Colonic mucosa (tissue), 4 donors: Measurements from ENCODE around the gene C6orf118. TPM values are rescaled to one million over a fixed set of nuclear protein-coding genes. Genes with fewer than 3 reads are reported as not detected.

Source experiments
- DNase-seq: peaks from one replicate; pipeline ENCODE4 v3.0.0-alpha.2; 2020
- H3K27ac ChIP-seq: fragments of 200-600 bp; one replicate; pipeline ENCODE4 v1.8.0; 2021
- H3K27me3 ChIP-seq: fragments of 200-600 bp; one replicate; pipeline ENCODE4 v1.8.0; 2021
- H3K36me3 ChIP-seq: fragments of 200-600 bp; one replicate; pipeline ENCODE4 v1.8.0; 2021
- H3K4me1 ChIP-seq: fragments of 200-600 bp; one replicate; pipeline ENCODE4 v1.8.0; 2021; ENCODE audit warnings: mild to moderate bottlenecking
- H3K4me3 ChIP-seq: fragments of 200-600 bp; one replicate; pipeline ENCODE4 v1.8.0; 2021
- H3K9ac ChIP-seq, 2 donors: one replicate each; pipeline ENCODE4 v1.7.0; 2013; ENCODE audit warnings: control low read depth in 2 of 2, low read depth in 2 of 2, low read length in 2 of 2
- H3K9me3 ChIP-seq: fragments of 200-600 bp; one replicate; pipeline ENCODE4 v1.8.0; 2021
- intact Hi-C: fragments of 100-400 bp; cut with DNase I; formaldehyde crosslinking; loops from one replicate; pipeline ENCODE4 v1.14.1; 2022
- total RNA-seq, 2 donors: library from RNA; stranded (reverse); fragmentation: NEBNext Ultra II Directional in 1 of 2; extraction: Animal tissue kit (Norgen Biotek cat#: 25700) in 1 of 2; gene quantifications; one replicate each; pipeline ENCODE4 v1.2.1, GENCODE V29; 2021
- TF ChIP-seq, protein P1 (sequence below): fragments of 200-600 bp; IDR thresholded peaks from one replicate; pipeline ENCODE4 v1.8.0; 2022; ENCODE audit warnings: antibody characterized with exemption, mild to moderate bottlenecking
- donor health status: healthy.
- donor health status: DM: no; HTN: no; CAD: no.
- donor health status: DM: no; HTN: no; CAD: no.

Gene C6orf118
- total RNA-seq, 2 donors from 2014 or later = not detected

GRCh38 chr6:165266621-165267020 is 42.8 kb downstream of the C6orf118 start:
- Histone ChIP-seq H3K27ac (no peak overlapping the region), H3K4me1 (no peaks in the 10 kb centered on the region), H3K27me3 (no peaks in the 10 kb centered on the region), H3K9ac (no peak overlapping the region), H3K9me3 (no peaks in the 10 kb centered on the region), H3K4me3 (no peak overlapping the region), H3K36me3 (no peaks in the 10 kb centered on the region)
- intact Hi-C loops = no loop called here
- no peak for DNase-seq
- TF ChIP-seq, protein P1, sequence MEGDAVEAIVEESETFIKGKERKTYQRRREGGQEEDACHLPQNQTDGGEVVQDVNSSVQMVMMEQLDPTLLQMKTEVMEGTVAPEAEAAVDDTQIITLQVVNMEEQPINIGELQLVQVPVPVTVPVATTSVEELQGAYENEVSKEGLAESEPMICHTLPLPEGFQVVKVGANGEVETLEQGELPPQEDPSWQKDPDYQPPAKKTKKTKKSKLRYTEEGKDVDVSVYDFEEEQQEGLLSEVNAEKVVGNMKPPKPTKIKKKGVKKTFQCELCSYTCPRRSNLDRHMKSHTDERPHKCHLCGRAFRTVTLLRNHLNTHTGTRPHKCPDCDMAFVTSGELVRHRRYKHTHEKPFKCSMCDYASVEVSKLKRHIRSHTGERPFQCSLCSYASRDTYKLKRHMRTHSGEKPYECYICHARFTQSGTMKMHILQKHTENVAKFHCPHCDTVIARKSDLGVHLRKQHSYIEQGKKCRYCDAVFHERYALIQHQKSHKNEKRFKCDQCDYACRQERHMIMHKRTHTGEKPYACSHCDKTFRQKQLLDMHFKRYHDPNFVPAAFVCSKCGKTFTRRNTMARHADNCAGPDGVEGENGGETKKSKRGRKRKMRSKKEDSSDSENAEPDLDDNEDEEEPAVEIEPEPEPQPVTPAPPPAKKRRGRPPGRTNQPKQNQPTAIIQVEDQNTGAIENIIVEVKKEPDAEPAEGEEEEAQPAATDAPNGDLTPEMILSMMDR = no peak

DNA sequence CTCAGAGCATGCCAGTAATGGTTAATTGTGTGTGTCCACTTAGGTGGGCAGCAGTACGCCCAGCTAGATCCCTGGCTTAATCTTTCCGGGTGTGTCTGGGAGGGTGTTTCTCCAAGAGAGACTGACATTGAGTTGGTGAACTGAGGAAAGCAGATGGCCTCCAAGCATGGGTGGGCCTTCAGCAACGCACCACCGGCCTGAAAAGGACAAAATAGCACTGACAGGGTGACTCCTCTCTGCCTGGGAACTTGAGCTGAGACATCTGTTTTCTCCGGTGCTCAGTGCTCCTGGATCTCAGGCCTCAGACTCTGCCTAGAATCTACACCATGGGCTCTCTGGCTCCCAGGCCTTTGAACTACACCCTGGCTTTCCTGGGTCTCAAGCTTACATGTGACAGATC is 43.2 kb downstream of the C6orf118 start:
- no peak overlapping the region for H3K9ac ChIP-seq
- no peaks in the 10 kb centered on the region for H3K27me3 ChIP-seq
- H3K4me1 ChIP-seq = no peaks in the 10 kb centered on the region
- TF ChIP-seq, protein P1 = no peak
- DNase-seq = no peak
- H3K4me3 ChIP-seq = no peak overlapping the region
- no peak overlapping the region for H3K27ac ChIP-seq
- no peaks in the 10 kb centered on the region for H3K9me3 ChIP-seq
- intact Hi-C loops = no loop called here
- H3K36me3 ChIP-seq = no peaks in the 10 kb centered on the region

- intact Hi-C loops = no loop called here
- H3K27me3 ChIP-seq = no peaks in the 10 kb centered on the region
- no peaks in the 10 kb centered on the region for H3K36me3 ChIP-seq
- no peak overlapping the region for H3K27ac ChIP-seq
- H3K9ac ChIP-seq = no peak overlapping the region
- no peak for DNase-seq
- H3K4me3 ChIP-seq = no peak overlapping the region
- no peaks in the 10 kb centered on the region for H3K9me3 ChIP-seq
- TF ChIP-seq, protein P1 = no peak
- H3K4me1 ChIP-seq = no peaks in the 10 kb centered on the region
These were observed 48.9 kb downstream of the C6orf118 start for GRCh38 chr6:165260462-165260861.

GRCh38 chr6:165249808-165250207 is 59.6 kb downstream of the C6orf118 start:
- Histone ChIP-seq H3K4me3 (no peak overlapping the region), H3K36me3 (no peaks in the 10 kb centered on the region), H3K27me3 (no peaks in the 10 kb centered on the region), H3K9ac (no peak overlapping the region), H3K27ac (no peak overlapping the region), H3K9me3 (no peaks in the 10 kb centered on the region), H3K4me1 (no peaks in the 10 kb centered on the region)
- TF ChIP-seq, protein P1 = no peak
- DNase-seq = no peak
- intact Hi-C loops = no loop called here

DNA sequence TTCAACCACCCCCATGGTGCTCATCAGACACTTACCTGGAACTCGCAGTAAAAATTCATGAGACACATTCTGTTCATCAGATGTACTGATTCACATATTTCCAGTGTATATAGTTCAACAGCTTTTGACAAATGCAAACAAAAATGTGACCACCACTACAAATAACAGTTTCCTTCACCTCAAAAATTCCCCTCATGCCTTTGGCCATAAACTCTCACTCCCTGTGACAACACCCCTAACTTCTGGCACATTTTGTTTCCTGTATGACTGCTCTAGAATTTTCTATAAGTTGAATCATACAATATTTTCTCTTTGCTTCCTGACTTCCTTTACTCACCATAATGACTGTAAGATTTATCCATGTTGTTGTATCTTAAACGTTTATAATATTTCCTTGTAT is 63.7 kb downstream of the C6orf118 start:
- Histone ChIP-seq H3K9me3 (no peaks in the 10 kb centered on the region), H3K4me3 (no peak overlapping the region), H3K27ac (no peak overlapping the region), H3K36me3 (no peaks in the 10 kb centered on the region), H3K4me1 (no peaks in the 10 kb centered on the region), H3K27me3 (no peaks in the 10 kb centered on the region), H3K9ac (no peak overlapping the region)
- no peak for DNase-seq
- TF ChIP-seq, protein P1 = no peak
- intact Hi-C loops = no loop called here

- H3K9ac ChIP-seq = no peak overlapping the region
- intact Hi-C loops = no loop called here
- no peaks in the 10 kb centered on the region for H3K36me3 ChIP-seq
- no peaks in the 10 kb centered on the region for H3K27me3 ChIP-seq
- H3K4me1 ChIP-seq = no peaks in the 10 kb centered on the region
- TF ChIP-seq, protein P1 = no peak
- no peak overlapping the region for H3K27ac ChIP-seq
- H3K9me3 ChIP-seq = no peaks in the 10 kb centered on the region
- DNase-seq = no peak
- no peak overlapping the region for H3K4me3 ChIP-seq
These were observed 64.1 kb downstream of the C6orf118 start for GRCh38 chr6:165245287-165245686.
